Fibroblast of lung (primary cell): Measurements from ENCODE around the gene MDFIC. TPM values are rescaled to one million over a fixed set of nuclear protein-coding genes. Genes with fewer than 3 reads are reported as not detected.

Experiments used
- DNase-seq, 2 donors: peaks; one replicate each; pipeline versions ENCODE4 v3.0.0 to v3.0.0-alpha.2; 2010; ENCODE audit warnings: low read depth in 2 of 2
- H2AFZ ChIP-seq: 2 replicates; pipeline ENCODE4 v1.5.1; 2012; ENCODE audit warnings: low read length, control low read depth, inconsistent platforms
- H3K27ac ChIP-seq: 2 replicates; pipeline ENCODE4 v1.5.1; 2011; ENCODE audit warnings: low read length, control low read depth; ENCODE audit not compliant: insufficient read depth
- H3K27me3 ChIP-seq: 2 replicates; pipeline ENCODE4 v1.5.1; 2011; ENCODE audit warnings: mild to moderate bottlenecking, low read length; ENCODE audit not compliant: control insufficient read depth, insufficient read depth
- H3K36me3 ChIP-seq: 2 replicates; pipeline ENCODE4 v1.5.1; 2011; ENCODE audit warnings: low read length; ENCODE audit not compliant: control insufficient read depth, insufficient read depth
- H3K4me1 ChIP-seq: 2 replicates; pipeline ENCODE4 v1.5.1; 2011; ENCODE audit warnings: low read length; ENCODE audit not compliant: control insufficient read depth, insufficient read depth; ENCODE audit errors: extremely low read depth
- H3K4me2 ChIP-seq: 2 replicates; pipeline ENCODE4 v1.5.1; 2011; ENCODE audit warnings: low read length, control low read depth; ENCODE audit not compliant: insufficient read depth; ENCODE audit errors: extremely low read depth
- H3K4me3 ChIP-seq, 4 experiments: fragments of 200-600 bp in 1 of 4; sonication (generic) in 1 of 4; replicated peaks in 1 of 4; 2 replicates each; pipeline ENCODE4 v1.5.1; 2011 to 2016; ENCODE audit warnings: low read length in 4 of 4, low read depth in 3 of 4, mild to moderate bottlenecking in 3 of 4, control low read depth in 2 of 4, inconsistent platforms in 1 of 4, mixed read lengths in 1 of 4; ENCODE audit not compliant: insufficient read depth in 1 of 4; ENCODE audit errors: control extremely low read depth in 1 of 4
- H3K79me2 ChIP-seq: 2 replicates; pipeline ENCODE4 v1.5.1; 2012; ENCODE audit warnings: mild to moderate bottlenecking, low read length, inconsistent platforms; ENCODE audit not compliant: control insufficient read depth, insufficient read depth
- H3K9ac ChIP-seq: 2 replicates; pipeline ENCODE4 v1.5.1; 2011; ENCODE audit warnings: mild to moderate bottlenecking, low read length, control low read depth; ENCODE audit not compliant: insufficient read depth
- H3K9me3 ChIP-seq: 2 replicates; pipeline ENCODE4 v1.5.1; 2012; ENCODE audit warnings: low read depth, low read length; ENCODE audit not compliant: control insufficient read depth, insufficient read depth
- H4K20me1 ChIP-seq: 2 replicates; pipeline ENCODE4 v1.5.1; 2011; ENCODE audit warnings: low read length; ENCODE audit not compliant: control insufficient read depth, insufficient read depth; ENCODE audit errors: extremely low read depth
- CTCF ChIP-seq, 2 donors: IDR thresholded peaks in 1 of 2; conservative IDR thresholded peaks in 1 of 2; 1 replicate in 1 of 2; 2 replicates in 1 of 2; pipeline ENCODE4 v1.5.1; 2011 to 2012; ENCODE audit warnings: low read length in 2 of 2, control low read depth in 1 of 2, inconsistent platforms in 1 of 2, low read depth in 1 of 2, mild to moderate bottlenecking in 1 of 2
- EZH2 ChIP-seq: IDR thresholded peaks from 2 replicates; pipeline ENCODE4 v1.5.1; 2012; ENCODE audit warnings: low read length, control low read depth, mild to moderate bottlenecking; ENCODE audit errors: missing control alignments
- polyA plus RNA-seq, 2 donors: library from polyadenylated mRNA; depleted of rRNA in 1 of 2; stranded (reverse) in 1 of 2; unstranded in 1 of 2; fragments of >200 nt; gene quantifications; 2 replicates each; pipeline ENCODE4 v1.2.1, GENCODE V29; 2011 to 2012; ENCODE audit warnings: missing spikeins in 1 of 2
- total RNA-seq: library from RNA; depleted of rRNA; stranded (reverse); fragments of >200 nt; gene quantifications from 2 replicates; pipeline ENCODE4 v1.2.1, GENCODE V29; 2014

MDFIC gene
- total and polyA plus RNA-seq, 2 donors (not counting 1 experiment from before 2014, with no cell fraction given), result 38.7 to 67.4 TPM

DNA sequence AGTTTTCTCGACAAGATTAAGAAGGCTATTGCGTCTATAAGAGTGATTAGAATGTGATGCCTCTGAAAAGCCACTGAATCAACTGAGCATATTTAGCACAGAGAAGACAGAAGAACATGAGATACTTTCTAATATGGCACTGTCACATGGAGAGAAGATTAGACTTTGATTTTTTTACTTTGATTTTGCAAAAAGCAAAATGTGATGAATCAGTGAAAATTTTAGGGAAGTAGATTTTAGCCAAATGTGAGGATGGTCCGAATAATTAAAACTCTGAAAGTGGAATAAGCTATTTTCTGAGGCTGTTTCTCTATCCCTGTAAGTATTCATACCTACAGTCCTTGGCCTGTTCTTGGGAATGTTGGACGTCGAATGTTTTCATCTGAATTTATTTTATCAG is 11.8 kb downstream of the MDFIC start:
- Histone ChIP-seq H2AFZ (no peak overlapping the region), H3K79me2 (peaks cover 83% of the 10 kb centered on the region), H3K36me3 (no peaks in the 10 kb centered on the region), H4K20me1 (no peaks in the 10 kb centered on the region), H3K4me2 (no peak overlapping the region), H3K9me3 (no peaks in the 10 kb centered on the region), H3K4me1 (peaks cover 9% of the 10 kb centered on the region), H3K4me3 (no peak overlapping the region), H3K9ac (no peak overlapping the region), H3K27ac (no peak overlapping the region), H3K27me3 (no peaks in the 10 kb centered on the region)
- DNase-seq, result no peak
- no peak for TF ChIP-seq EZH2
- no peak for TF ChIP-seq CTCF (conservative IDR thresholded peaks at IDR 0.05 in 1 of 2, IDR thresholded peaks at IDR 0.05 in 1 of 2; ENCODE audit: low read depth in 1 of 2, low read length in 2 of 2)

DNA sequence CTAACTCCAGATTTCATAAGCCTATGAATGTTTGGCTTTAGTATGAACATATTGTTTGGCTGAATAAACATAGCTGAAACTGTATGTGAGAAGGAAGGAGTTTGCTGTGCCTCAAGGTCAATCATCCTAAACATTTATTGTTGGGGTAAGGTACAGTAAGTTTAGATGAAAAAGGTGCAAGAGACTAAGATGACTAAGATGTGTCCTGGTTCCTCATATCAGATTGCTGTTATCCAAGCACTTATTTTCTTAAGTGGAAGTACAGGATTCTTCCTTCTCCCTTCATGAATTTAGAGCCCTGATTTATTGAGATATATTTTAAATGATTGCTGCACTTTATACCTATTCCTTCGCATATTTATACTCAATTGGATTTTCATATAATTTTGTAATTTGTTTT is 12.2 kb downstream of the MDFIC start:
- H3K9me3 ChIP-seq, result no peaks in the 10 kb centered on the region
- no peaks in the 10 kb centered on the region for H4K20me1 ChIP-seq
- H2AFZ ChIP-seq, result no peak overlapping the region
- H3K4me3 ChIP-seq, result no peak overlapping the region
- H3K4me1 ChIP-seq, result peaks cover 9% of the 10 kb centered on the region
- no peak overlapping the region for H3K9ac ChIP-seq
- TF ChIP-seq EZH2 (no peak), CTCF (conservative IDR thresholded peaks at IDR 0.05 in 1 of 2, IDR thresholded peaks at IDR 0.05 in 1 of 2; ENCODE audit: low read depth in 1 of 2, low read length in 2 of 2) (no peak)
- H3K36me3 ChIP-seq, result no peaks in the 10 kb centered on the region
- no peaks in the 10 kb centered on the region for H3K27me3 ChIP-seq
- H3K79me2 ChIP-seq, result peaks cover 80% of the 10 kb centered on the region
- no peak overlapping the region for H3K4me2 ChIP-seq
- DNase-seq, result no peak
- H3K27ac ChIP-seq, result no peak overlapping the region

- no peak overlapping the region for H2AFZ ChIP-seq
- no peaks in the 10 kb centered on the region for H3K36me3 ChIP-seq
- TF ChIP-seq CTCF (conservative IDR thresholded peaks at IDR 0.05 in 1 of 2, IDR thresholded peaks at IDR 0.05 in 1 of 2; ENCODE audit: low read depth in 1 of 2, low read length in 2 of 2), result no peak
- no peak for TF ChIP-seq EZH2
- H3K27me3 ChIP-seq, result no peaks in the 10 kb centered on the region
- DNase-seq, result peak in 1 of 2 donors; percentile 34
- peaks cover 5% of the 10 kb centered on the region for H3K4me1 ChIP-seq
- H4K20me1 ChIP-seq, result no peaks in the 10 kb centered on the region
- no peak overlapping the region for H3K9ac ChIP-seq
- H3K9me3 ChIP-seq, result no peaks in the 10 kb centered on the region
- H3K79me2 ChIP-seq, result peaks cover 78% of the 10 kb centered on the region
- H3K27ac ChIP-seq, result no peak overlapping the region
- H3K4me2 ChIP-seq, result peak overlapping the region; percentile 52
- H3K4me3 ChIP-seq, result no peak overlapping the region
Observed at GRCh38 chr7:114934713-114935112, 12.8 kb downstream of the MDFIC start.
